ENCODE measurements around the gene MAGI2. TPM values are rescaled to one million over a fixed set of nuclear protein-coding genes. Genes with fewer than 3 reads are reported as not detected.

MAGI2 gene
- total RNA-seq, 2 donors from 2014 or later = 18.3 to 31.8 TPM

GRCh38 chr7:79420464-79420863 lies 33.0 kb downstream of the MAGI2 start:
- ATAC-seq (ENCODE audit: insufficient number of reproducible peaks, low FRiP score, low read depth) (no peak), DNase-seq (ENCODE audit: low spot score) (no peak)
- Histone ChIP-seq H3K9me3 (no peaks in the 10 kb centered on the region), H3K4me3 (peak overlapping the region; percentile 13), H3K27ac (no peak overlapping the region), H3K27me3 (replicated peaks; ENCODE audit: insufficient read depth) (no peaks in the 10 kb centered on the region), H3K36me3 (no peaks in the 10 kb centered on the region), H3K4me1 (ENCODE audit: control insufficient read depth in 1 of 2, low read depth in 2 of 2) (peaks cover 0 to 6% of the 10 kb centered on the region in 2 donors)
- no peak for TF ChIP-seq CTCF (IDR thresholded peaks at IDR 0.05)

- no peak overlapping the region for H3K27ac ChIP-seq
- H3K4me1 ChIP-seq (ENCODE audit: control insufficient read depth in 1 of 2, low read depth in 2 of 2) = peaks cover 0 to 1% of the 10 kb centered on the region in 2 donors
- ATAC-seq (ENCODE audit: insufficient number of reproducible peaks, low FRiP score, low read depth) = no peak
- TF ChIP-seq CTCF (IDR thresholded peaks at IDR 0.05) = no peak
- no peak for DNase-seq (ENCODE audit: low spot score)
- H3K27me3 ChIP-seq (replicated peaks; ENCODE audit: insufficient read depth) = no peaks in the 10 kb centered on the region
- H3K36me3 ChIP-seq = no peaks in the 10 kb centered on the region
- no peaks in the 10 kb centered on the region for H3K9me3 ChIP-seq
- no peak overlapping the region for H3K4me3 ChIP-seq
Observed at GRCh38 chr7:79414910-79415309, 38.6 kb downstream of the MAGI2 start.

GRCh38 chr7:79412915-79413314 lies 40.6 kb downstream of the MAGI2 start:
- H3K9me3 ChIP-seq = no peaks in the 10 kb centered on the region

GRCh38 chr7:79412438-79412837 lies 41.0 kb downstream of the MAGI2 start:
- no peak for TF ChIP-seq CTCF (IDR thresholded peaks at IDR 0.05)

More at GRCh38 chr7:79412915-79413314, 40.6 kb downstream of the MAGI2 start:
- Histone ChIP-seq H3K36me3 (no peaks in the 10 kb centered on the region), H3K4me3 (no peak overlapping the region), H3K27ac (no peak overlapping the region), H3K27me3 (replicated peaks; ENCODE audit: insufficient read depth) (no peaks in the 10 kb centered on the region), H3K4me1 (ENCODE audit: control insufficient read depth in 1 of 2, low read depth in 2 of 2) (peaks cover under 1 to 1% of the 10 kb centered on the region in 2 donors)
- no peak for DNase-seq (ENCODE audit: low spot score)
- TF ChIP-seq CTCF (IDR thresholded peaks at IDR 0.05) = no peak
- no peak for ATAC-seq (ENCODE audit: insufficient number of reproducible peaks, low FRiP score, low read depth)

GRCh38 chr7:79410345-79410744 lies 43.1 kb downstream of the MAGI2 start:
- H3K4me1 ChIP-seq (ENCODE audit: control insufficient read depth in 1 of 2, low read depth in 2 of 2) = peaks cover 5 to 22% of the 10 kb centered on the region in 2 donors
- DNase-seq (ENCODE audit: low spot score) (no peak), ATAC-seq (ENCODE audit: insufficient number of reproducible peaks, low FRiP score, low read depth) (no peak)
- no peak overlapping the region for H3K4me3 ChIP-seq
- H3K27ac ChIP-seq = no peak overlapping the region
- H3K27me3 ChIP-seq (replicated peaks; ENCODE audit: insufficient read depth) = no peaks in the 10 kb centered on the region
- no peaks in the 10 kb centered on the region for H3K9me3 ChIP-seq
- no peak for TF ChIP-seq CTCF (IDR thresholded peaks at IDR 0.05)
- no peaks in the 10 kb centered on the region for H3K36me3 ChIP-seq

More at GRCh38 chr7:79412438-79412837, 41.0 kb downstream of the MAGI2 start:
- DNase-seq (ENCODE audit: low spot score) (no peak), ATAC-seq (ENCODE audit: insufficient number of reproducible peaks, low FRiP score, low read depth) (no peak)
- H3K36me3 ChIP-seq = no peaks in the 10 kb centered on the region
- H3K27ac ChIP-seq = no peak overlapping the region
- H3K4me1 ChIP-seq (ENCODE audit: control insufficient read depth in 1 of 2, low read depth in 2 of 2) = peaks cover 3 to 6% of the 10 kb centered on the region in 2 donors
- no peaks in the 10 kb centered on the region for H3K27me3 ChIP-seq (replicated peaks; ENCODE audit: insufficient read depth)
- H3K4me3 ChIP-seq = no peak overlapping the region
- H3K9me3 ChIP-seq = no peaks in the 10 kb centered on the region
